Gastrocnemius medialis (tissue), 4 donors: Measurements from ENCODE around the gene SV2C.

Source experiments
- CTCF ChIP-seq, 5 experiments: fragments of 450-650 bp in 3 of 5; fragments of 200-600 bp in 2 of 5; sonication (generic) in 2 of 5; IDR thresholded peaks in 4 of 5; conservative IDR thresholded peaks in 1 of 5; 1 replicate in 4 of 5; 2 replicates in 1 of 5; pipeline ENCODE4 v1.5.1; 2016 to 2019; ENCODE audit warnings: antibody characterized with exemption in 5 of 5, mild to moderate bottlenecking in 3 of 5, moderate library complexity in 3 of 5
- POLR2A ChIP-seq, 2 donors: fragments of 450-650 bp; IDR thresholded peaks; one replicate each; pipeline ENCODE4 v1.6.1; 2017; ENCODE audit warnings: antibody characterized with exemption in 2 of 2, mild to moderate bottlenecking in 2 of 2, moderate library complexity in 2 of 2

DNA sequence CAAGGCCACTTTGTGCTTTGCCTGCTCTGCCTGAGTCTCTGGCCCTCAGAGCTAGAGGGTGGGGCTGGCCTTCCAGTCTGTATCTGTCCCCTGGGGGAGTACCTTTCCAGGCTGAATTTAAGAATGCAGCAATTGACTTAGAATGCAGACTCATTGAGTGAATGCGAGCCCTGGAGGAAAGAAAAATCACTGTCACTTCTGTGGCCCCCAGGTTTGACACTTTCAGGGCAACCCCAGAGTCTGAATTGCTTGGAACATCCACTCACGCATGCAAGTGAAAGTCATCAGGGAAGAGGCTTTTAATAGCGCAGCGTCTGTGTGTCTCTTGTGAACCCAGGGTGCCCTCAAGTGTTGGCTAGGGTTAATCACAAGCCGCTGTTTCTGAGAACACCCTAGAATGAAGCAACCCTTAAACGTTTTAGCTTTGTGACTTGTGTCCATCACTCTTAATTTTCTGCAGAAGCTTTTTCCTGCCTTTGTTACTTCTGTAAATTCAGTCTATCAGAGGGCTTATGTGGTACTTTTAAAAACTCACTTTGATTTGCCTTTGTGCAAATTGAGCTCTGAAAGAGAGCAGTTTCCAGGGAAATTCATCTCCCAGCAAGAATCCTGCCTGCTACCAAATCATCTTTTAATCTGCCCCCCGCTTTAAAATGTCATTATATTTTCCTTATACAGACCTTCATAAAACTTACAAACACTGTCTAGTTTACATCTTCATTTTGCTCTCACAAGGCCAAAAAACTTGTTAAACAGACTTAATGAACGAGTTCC is 173.1 kb downstream of the SV2C start:
- TF ChIP-seq POLR2A (IDR thresholded peaks at IDR 0.05) (no peak), CTCF (IDR thresholded peaks at IDR 0.05 in 4 of 5, conservative IDR thresholded peaks at IDR 0.05 in 1 of 5) (peak in 2 of 5 experiments; percentile 16 to 23)
